GM12865 (cell line): ENCODE results near the gene VSTM4.

ENCODE experiments used
- DNase-seq: peaks from one replicate; pipeline ENCODE4 v3.0.0; 2010; ENCODE audit warnings: low read depth
- H3K4me3 ChIP-seq: 2 replicates; pipeline ENCODE4 v1.5.1; 2011; ENCODE audit warnings: mild to moderate bottlenecking, low read depth, low read length, control low read depth
- CTCF ChIP-seq: IDR thresholded peaks from 2 replicates; pipeline ENCODE4 v1.5.1; 2011; ENCODE audit warnings: low read length, control low read depth, low read depth, inconsistent platforms; ENCODE audit not compliant: insufficient read depth; ENCODE audit errors: missing control alignments

Gene VSTM4

GRCh38 chr10:49090189-49090575 is 25.1 kb downstream of the VSTM4 start:
- TF ChIP-seq CTCF = no peak
- no peak for DNase-seq
- no peak overlapping the region for H3K4me3 ChIP-seq

- no peak overlapping the region for H3K4me3 ChIP-seq
- TF ChIP-seq CTCF = no peak
- DNase-seq = no peak
These were observed 25.6 kb downstream of the VSTM4 start for GRCh38 chr10:49089557-49090188.

GRCh38 chr10:49089152-49089551 is 26.2 kb downstream of the VSTM4 start:
- DNase-seq = no peak
- H3K4me3 ChIP-seq = no peak overlapping the region
- no peak for TF ChIP-seq CTCF

GRCh38 chr10:49086889-49087288 is 28.4 kb downstream of the VSTM4 start:
- no peak for TF ChIP-seq CTCF
- H3K4me3 ChIP-seq = no peak overlapping the region
- no peak for DNase-seq

- no peak for TF ChIP-seq CTCF
- no peak for DNase-seq
- H3K4me3 ChIP-seq = no peak overlapping the region
These were observed 32.1 kb downstream of the VSTM4 start for GRCh38 chr10:49083261-49083660.

- DNase-seq = no peak
These were observed 32.6 kb downstream of the VSTM4 start for GRCh38 chr10:49082766-49083165.

More at GRCh38 chr10:49082766-49083165, 32.6 kb downstream of the VSTM4 start:
- no peak for TF ChIP-seq CTCF
- no peak overlapping the region for H3K4me3 ChIP-seq
